Activated T-helper 17 cell treated with anti-CD3 and anti-CD28 coated beads, Interleukin-2, amount 50 U/mL, for 72 hours (primary cell): Measurements from ENCODE around the gene NUCB2. TPM values are rescaled to one million over a fixed set of nuclear protein-coding genes. Genes with fewer than 3 reads are reported as not detected.
A peak's percentile ranks its signal among the peaks of the same experiment; 100 is the strongest.
"Not testable (repeated sequence)": the region's sequence is repeated elsewhere in the genome, so short reads cannot be mapped to it uniquely, and the experiment has no call there.

Source experiments
- ATAC-seq: fragments of 150-1000 bp; cut with Tn5 transposase; replicated peaks from 2 replicates; pipeline ENCODE4 v1.10.0; 2021; ENCODE audit warnings: mild to moderate bottlenecking, moderate library complexity
- H3K27ac Mint-ChIP-seq: one replicate; pipeline ENCODE4 v1.8.0; 2022; ENCODE audit warnings: mixed read lengths
- H3K27me3 Mint-ChIP-seq: one replicate; pipeline ENCODE4 v1.8.0; 2022; ENCODE audit warnings: mixed read lengths
- H3K36me3 Mint-ChIP-seq: one replicate; pipeline ENCODE4 v1.8.0; 2022; ENCODE audit warnings: low read depth, mild to moderate bottlenecking, mixed read lengths
- H3K4me1 Mint-ChIP-seq: one replicate; pipeline ENCODE4 v1.8.0; 2022; ENCODE audit warnings: mixed read lengths
- H3K4me3 Mint-ChIP-seq: one replicate; pipeline ENCODE4 v1.8.0; 2022; ENCODE audit warnings: mild to moderate bottlenecking, mixed read lengths
- H3K9me3 Mint-ChIP-seq: one replicate; pipeline ENCODE4 v1.8.0; 2022; ENCODE audit warnings: mixed read lengths
- total RNA-seq, 2 donors: library from RNA; stranded (reverse); gene quantifications; one replicate each; pipeline ENCODE4 v1.2.3, GENCODE V29; 2022

The NUCB2 gene
- total RNA-seq, 2 donors from 2014 or later, result 28.3 to 39.0 TPM

- H3K4me1 Mint-ChIP-seq, result peaks cover 8% of the 10 kb centered on the region
- no peak overlapping the region for H3K4me3 Mint-ChIP-seq
- H3K36me3 Mint-ChIP-seq, result no peaks in the 10 kb centered on the region
- no peaks in the 10 kb centered on the region for H3K9me3 Mint-ChIP-seq
- H3K27ac Mint-ChIP-seq, result peak overlapping the region; percentile 19
- peaks cover under 1% of the 10 kb centered on the region for H3K27me3 Mint-ChIP-seq
- ATAC-seq, result peak; percentile 27
Measured at GRCh38 chr11:17257196-17257595, 19.3 kb upstream of the NUCB2 start.

- peaks cover 8% of the 10 kb centered on the region for H3K4me1 Mint-ChIP-seq
- H3K36me3 Mint-ChIP-seq, result no peaks in the 10 kb centered on the region
- no peaks in the 10 kb centered on the region for H3K27me3 Mint-ChIP-seq
- no peak overlapping the region for H3K4me3 Mint-ChIP-seq
- H3K9me3 Mint-ChIP-seq, result no peaks in the 10 kb centered on the region
- H3K27ac Mint-ChIP-seq, result no peak overlapping the region
- ATAC-seq, result no peak
Measured at GRCh38 chr11:17258670-17259069, 17.9 kb upstream of the NUCB2 start.

DNA sequence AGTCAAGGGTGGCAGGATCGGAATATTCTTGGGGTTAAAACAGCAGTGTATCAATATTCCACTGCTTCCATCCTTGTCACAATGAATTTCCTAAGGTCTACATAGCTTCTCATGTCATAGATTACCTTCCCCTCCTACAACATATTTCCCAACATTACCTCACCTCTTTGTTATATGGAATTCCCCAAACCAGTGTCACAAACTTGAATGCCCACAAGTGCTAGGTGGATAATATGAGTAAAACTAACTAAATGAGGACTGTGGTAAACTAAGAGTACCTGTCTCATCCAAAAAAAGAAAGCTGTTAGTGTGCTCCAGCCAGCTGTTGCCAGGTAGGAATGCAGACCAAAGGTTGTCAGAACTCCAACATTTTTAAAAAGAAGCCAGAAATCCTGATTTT, 17.0 kb upstream of the NUCB2 start:
- no peak overlapping the region for H3K27ac Mint-ChIP-seq
- ATAC-seq, result peak; percentile 50

GRCh38 chr11:17260020-17260419, 16.5 kb upstream of the NUCB2 start:
- Mint-ChIP-seq H3K9me3 (no peaks in the 10 kb centered on the region), H3K27ac (no peak overlapping the region), H3K36me3 (no peaks in the 10 kb centered on the region), H3K27me3 (no peaks in the 10 kb centered on the region), H3K4me1 (peaks cover 12% of the 10 kb centered on the region), H3K4me3 (no peak overlapping the region)
- no peak for ATAC-seq

More for the DNA sequence above, 17.0 kb upstream of the NUCB2 start:
- no peaks in the 10 kb centered on the region for H3K9me3 Mint-ChIP-seq
- no peak overlapping the region for H3K4me3 Mint-ChIP-seq
- H3K27me3 Mint-ChIP-seq, result no peaks in the 10 kb centered on the region
- H3K36me3 Mint-ChIP-seq, result no peaks in the 10 kb centered on the region
- H3K4me1 Mint-ChIP-seq, result peaks cover 12% of the 10 kb centered on the region

DNA sequence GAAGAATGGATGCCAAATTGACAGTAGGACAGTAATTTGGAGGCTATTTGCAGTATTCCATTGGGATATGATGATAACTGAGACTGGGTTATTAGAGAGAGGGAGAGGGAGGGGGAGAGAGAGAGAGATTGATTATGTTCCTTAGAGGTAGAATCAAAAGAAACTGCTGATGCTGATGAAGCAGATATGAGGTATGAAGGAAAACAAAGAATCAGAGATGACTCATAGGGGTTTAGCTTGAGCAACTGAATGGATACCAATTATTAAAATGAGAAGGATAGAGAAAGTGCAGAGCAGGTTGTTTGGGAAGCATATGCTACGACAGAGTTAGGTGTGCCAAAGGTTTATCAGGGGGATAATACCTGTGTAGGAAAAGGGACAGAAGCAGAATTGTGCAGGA, 12.8 kb upstream of the NUCB2 start:
- no peaks in the 10 kb centered on the region for H3K9me3 Mint-ChIP-seq
- H3K4me3 Mint-ChIP-seq, result no peak overlapping the region
- no peak overlapping the region for H3K27ac Mint-ChIP-seq
- peaks cover 9% of the 10 kb centered on the region for H3K4me1 Mint-ChIP-seq
- peaks cover 5% of the 10 kb centered on the region for H3K27me3 Mint-ChIP-seq
- no peaks in the 10 kb centered on the region for H3K36me3 Mint-ChIP-seq
- ATAC-seq, result peak; percentile 58

DNA sequence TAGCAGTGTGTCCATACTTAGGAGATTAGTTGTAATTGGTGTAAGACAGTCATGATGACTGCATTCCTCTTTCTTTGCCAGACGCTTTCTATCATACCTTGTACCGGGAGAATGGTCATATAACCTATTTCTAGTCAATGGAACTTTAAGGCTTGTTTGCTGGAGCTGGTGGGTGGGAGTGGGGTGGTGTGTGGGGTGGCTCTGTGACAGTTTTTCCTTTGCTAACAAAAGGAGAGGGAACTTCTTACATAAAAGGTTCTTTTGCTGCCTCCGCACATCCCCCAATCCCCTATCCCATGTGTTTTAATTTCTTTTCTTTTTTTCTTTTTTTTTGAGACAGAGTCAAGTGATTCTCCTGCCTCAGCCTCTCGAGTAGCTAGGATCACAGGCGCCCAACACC, 9.8 kb upstream of the NUCB2 start:
- Mint-ChIP-seq H3K27me3 (peaks cover 5% of the 10 kb centered on the region), H3K4me1 (peaks cover 5% of the 10 kb centered on the region), H3K4me3 (no peak overlapping the region), H3K36me3 (no peaks in the 10 kb centered on the region), H3K27ac (no peak overlapping the region), H3K9me3 (no peaks in the 10 kb centered on the region)
- no peak for ATAC-seq

GRCh38 chr11:17267576-17267975, 9.0 kb upstream of the NUCB2 start:
- Mint-ChIP-seq H3K4me1 (peaks cover 5% of the 10 kb centered on the region), H3K27ac (no peak overlapping the region), H3K9me3 (no peaks in the 10 kb centered on the region), H3K27me3 (peaks cover 5% of the 10 kb centered on the region), H3K4me3 (no peak overlapping the region), H3K36me3 (no peaks in the 10 kb centered on the region)
- ATAC-seq, result peak; percentile 69

GRCh38 chr11:17268500-17268899, 8.0 kb upstream of the NUCB2 start:
- H3K9me3 Mint-ChIP-seq, ATAC-seq, H3K27ac Mint-ChIP-seq, H3K4me3 Mint-ChIP-seq, H3K27me3 Mint-ChIP-seq, H3K4me1 Mint-ChIP-seq, H3K36me3 Mint-ChIP-seq: not testable (repeated sequence)

DNA sequence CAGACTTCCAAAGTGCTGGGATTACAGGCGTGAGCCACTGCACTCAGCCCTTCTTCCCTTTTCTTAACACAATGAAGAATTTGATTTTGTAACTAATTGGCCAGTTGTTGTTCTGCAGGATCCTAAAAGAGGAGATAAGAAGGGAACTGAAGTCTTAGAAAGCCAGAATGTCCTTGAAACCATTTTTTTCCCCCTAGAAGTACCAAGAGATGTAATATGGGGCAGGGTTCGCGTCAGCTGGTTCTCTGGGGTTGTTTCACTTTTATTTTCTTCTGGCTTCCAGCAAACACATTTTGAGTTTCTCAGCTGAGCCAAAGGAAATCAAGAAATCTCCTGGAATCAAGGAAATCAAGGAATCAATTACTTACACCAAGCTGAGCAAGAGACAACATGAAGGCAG, 7.6 kb upstream of the NUCB2 start:
- no peak for ATAC-seq
- H3K27me3 Mint-ChIP-seq, result peaks cover 5% of the 10 kb centered on the region
- peaks cover 2% of the 10 kb centered on the region for H3K4me1 Mint-ChIP-seq

DNA sequence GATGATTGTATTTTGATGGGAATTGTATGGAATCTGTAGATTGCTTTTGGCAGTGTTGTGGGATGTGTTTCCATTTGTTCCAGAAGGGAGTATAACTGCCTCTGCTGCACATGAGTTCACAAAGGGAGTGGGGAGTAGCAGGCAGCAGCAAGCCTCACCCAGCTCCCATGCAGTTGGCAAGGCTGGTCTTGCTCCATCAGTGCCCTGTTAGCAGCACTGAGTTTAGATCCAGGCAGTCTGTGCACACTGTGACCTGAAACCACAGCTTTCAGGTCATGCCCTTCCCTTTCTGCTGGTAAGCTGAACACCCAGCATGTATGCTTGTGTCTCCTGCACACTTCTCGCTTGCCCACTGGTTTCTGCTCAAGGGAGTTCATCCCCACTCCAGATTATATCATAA, 3.7 kb upstream of the NUCB2 start:
- Mint-ChIP-seq H3K4me3 (no peak overlapping the region), H3K9me3 (no peaks in the 10 kb centered on the region), H3K27ac (no peak overlapping the region), H3K4me1 (peaks cover 6% of the 10 kb centered on the region), H3K36me3 (no peaks in the 10 kb centered on the region), H3K27me3 (no peaks in the 10 kb centered on the region)
- ATAC-seq, result no peak

More for the DNA sequence above, 7.6 kb upstream of the NUCB2 start:
- H3K36me3 Mint-ChIP-seq, result no peaks in the 10 kb centered on the region
- H3K4me3 Mint-ChIP-seq, result no peak overlapping the region
- no peaks in the 10 kb centered on the region for H3K9me3 Mint-ChIP-seq
- H3K27ac Mint-ChIP-seq, result no peak overlapping the region

DNA sequence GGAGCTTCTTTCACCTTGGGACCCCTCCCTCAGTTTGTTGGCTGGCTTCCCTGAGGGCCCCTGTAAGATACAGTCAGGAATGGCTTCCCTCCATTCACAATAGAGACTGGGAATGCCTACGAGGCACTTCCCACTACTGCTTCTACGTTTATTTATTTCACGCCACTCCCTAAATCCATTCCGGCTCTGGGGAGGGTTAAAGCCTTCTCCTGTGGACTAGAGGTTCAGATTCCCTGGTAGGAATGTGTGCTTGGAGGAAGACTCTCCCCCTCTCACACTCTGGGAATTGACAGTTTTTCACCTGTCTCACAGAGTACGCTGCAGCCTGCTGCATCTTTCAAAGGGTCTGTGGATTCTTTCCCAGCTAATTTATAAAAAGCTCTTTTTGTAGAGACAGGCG, 3.3 kb upstream of the NUCB2 start:
- Mint-ChIP-seq H3K27me3 (no peaks in the 10 kb centered on the region), H3K4me3 (no peak overlapping the region), H3K36me3 (no peaks in the 10 kb centered on the region), H3K9me3 (no peaks in the 10 kb centered on the region), H3K4me1 (peaks cover 6% of the 10 kb centered on the region), H3K27ac (no peak overlapping the region)
- ATAC-seq, result no peak

DNA sequence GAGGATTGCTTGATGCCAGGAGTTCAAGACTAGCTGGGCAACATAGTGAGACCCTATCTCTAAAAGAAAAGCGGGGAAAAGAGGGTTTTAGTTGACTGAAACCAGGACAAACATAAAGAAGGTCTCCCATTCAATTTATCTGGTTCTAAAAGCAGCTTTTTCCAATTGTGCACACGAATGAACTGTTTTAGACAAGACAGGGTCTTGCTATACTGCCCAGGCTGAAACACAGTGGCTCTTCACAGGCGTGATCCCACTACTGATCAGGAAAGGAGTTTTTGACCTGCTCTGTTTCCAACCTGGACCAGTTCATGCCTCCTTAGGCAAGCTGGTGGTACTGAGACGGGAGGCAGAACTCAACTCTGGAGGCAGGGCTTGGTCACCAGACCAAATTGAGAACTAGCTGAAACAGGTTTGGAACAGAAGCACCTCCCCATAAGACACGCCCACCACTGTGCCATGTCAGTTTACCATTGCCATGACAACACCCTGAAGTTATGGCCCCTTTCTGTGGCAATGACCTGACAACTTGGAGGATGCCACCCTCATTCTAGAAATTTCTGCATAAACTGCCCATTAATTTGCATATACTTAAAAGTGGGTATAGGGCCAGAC, 2.8 kb upstream of the NUCB2 start:
- Mint-ChIP-seq H3K4me3 (no peak overlapping the region), H3K9me3 (no peaks in the 10 kb centered on the region)

GRCh38 chr11:17275400-17276235, 921 bp upstream of the NUCB2 start:
- Mint-ChIP-seq H3K27ac (peak overlapping the region; percentile 21), H3K4me3 (peak overlapping the region; percentile 68), H3K9me3 (no peaks in the 10 kb centered on the region), H3K27me3 (no peaks in the 10 kb centered on the region), H3K4me1 (peaks cover 6% of the 10 kb centered on the region), H3K36me3 (no peaks in the 10 kb centered on the region)
- peak; percentile 27 for ATAC-seq

More for the DNA sequence above, 2.8 kb upstream of the NUCB2 start:
- H3K27ac Mint-ChIP-seq, result no peak overlapping the region
- H3K36me3 Mint-ChIP-seq, result no peaks in the 10 kb centered on the region
- peaks cover 6% of the 10 kb centered on the region for H3K4me1 Mint-ChIP-seq
- H3K27me3 Mint-ChIP-seq, result no peaks in the 10 kb centered on the region
- no peak for ATAC-seq

GRCh38 chr11:17277024-17277584, 565 bp downstream of the NUCB2 start:
- peaks cover 6% of the 10 kb centered on the region for H3K4me1 Mint-ChIP-seq
- H3K36me3 Mint-ChIP-seq, result no peaks in the 10 kb centered on the region
- H3K4me3 Mint-ChIP-seq, result peak overlapping the region; percentile 68
- ATAC-seq, result peak; percentile 59
- H3K27me3 Mint-ChIP-seq, result no peaks in the 10 kb centered on the region
- no peaks in the 10 kb centered on the region for H3K9me3 Mint-ChIP-seq
- peak overlapping the region; percentile 21 for H3K27ac Mint-ChIP-seq
